Stromal cell of bone marrow (primary cell): ENCODE measurements around the gene VPS29.
"Not testable (repeated sequence)": the region's sequence is repeated elsewhere in the genome, so short reads cannot be mapped to it uniquely, and the experiment has no call there.

ENCODE experiments used
- DNase-seq: peaks from one replicate; pipeline ENCODE4 v3.0.0-alpha.2; 2012; ENCODE audit warnings: low read depth

Gene VPS29

DNA sequence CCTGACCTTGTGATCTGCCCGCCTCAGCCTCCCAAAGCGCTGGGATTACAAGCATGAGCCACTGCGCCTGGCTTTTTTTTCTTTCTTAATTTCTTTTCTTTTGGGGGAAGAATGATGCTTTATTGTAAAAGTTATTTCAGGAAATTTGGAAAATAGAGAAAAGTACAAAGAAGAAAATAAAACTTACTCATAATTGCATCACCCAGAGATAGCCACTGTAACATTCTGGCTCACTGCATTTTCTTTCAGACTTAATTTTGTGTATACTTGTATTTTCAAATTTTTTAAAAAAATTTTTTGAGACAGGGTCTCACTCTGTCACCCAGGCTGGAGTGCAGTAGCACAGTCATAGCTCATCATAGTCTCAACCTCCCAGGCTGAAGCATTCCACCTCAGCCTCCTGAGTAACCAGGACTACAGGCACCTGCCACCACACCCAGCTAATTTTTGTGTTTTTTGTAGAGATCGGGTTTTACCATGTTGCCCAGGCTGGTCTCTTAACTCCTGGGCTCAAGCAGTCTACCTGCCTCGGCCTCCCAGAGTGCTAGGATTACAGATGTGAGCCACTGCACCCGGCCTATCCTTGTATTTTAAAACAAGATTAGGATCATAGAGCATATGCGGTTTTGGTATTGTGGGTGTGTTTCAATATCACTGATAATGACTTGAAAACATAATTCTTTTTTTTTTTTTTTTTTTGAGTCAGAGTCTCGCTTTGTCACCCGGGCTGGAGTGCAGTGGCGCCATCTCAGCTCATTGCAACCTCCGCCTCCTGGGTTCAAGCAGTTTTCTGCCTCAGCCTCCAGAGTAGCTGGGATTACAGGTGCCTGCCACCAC is 19.2 kb upstream of the VPS29 start:
- DNase-seq: not testable (repeated sequence)

DNA sequence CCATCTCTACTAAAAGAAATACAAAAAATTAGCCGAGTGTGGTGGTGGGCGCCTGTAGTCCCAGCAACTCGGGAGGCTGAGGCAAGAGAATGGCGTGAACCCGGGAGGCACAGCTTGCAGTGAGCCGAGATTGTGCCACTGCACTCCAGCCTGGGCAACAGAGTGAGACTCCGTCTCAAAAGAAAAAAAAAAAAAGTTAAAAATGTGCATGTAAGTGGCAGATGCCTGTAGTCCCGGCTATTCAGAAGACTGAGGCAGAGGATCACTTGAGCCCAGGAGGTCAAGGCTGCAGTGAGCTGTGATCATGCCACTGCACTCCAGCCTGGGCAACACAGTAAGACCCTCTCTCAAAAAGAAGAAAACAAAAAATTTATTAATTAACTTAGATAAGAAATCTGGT is 16.1 kb upstream of the VPS29 start:
- not testable (repeated sequence) for DNase-seq

- no peak for DNase-seq
Observed at GRCh38 chr12:110516995-110517394, 15.1 kb upstream of the VPS29 start.

DNA sequence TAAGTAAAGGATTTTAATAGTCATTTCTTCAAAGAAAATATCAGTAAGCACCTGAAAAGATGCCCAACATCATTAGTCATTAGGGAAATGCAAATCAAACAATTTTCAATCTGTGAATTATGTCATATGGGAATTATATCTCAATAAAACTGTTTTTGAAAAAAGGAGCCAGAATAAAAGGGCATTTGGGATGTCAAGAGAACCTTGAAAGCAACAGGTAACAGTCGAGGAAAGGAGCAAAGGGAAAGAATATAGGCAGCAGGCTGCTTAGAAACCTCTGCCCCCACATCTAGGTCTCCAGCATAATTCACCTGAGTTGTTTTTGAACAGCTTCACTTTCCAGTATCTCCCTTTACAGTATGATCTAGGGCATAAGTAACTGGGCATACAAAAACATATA is 12.5 kb upstream of the VPS29 start:
- no peak for DNase-seq

- no peak for DNase-seq
Observed at GRCh38 chr12:110513842-110514241, 11.9 kb upstream of the VPS29 start.

GRCh38 chr12:110508071-110508586 is 6.2 kb upstream of the VPS29 start:
- DNase-seq: no peak

DNA sequence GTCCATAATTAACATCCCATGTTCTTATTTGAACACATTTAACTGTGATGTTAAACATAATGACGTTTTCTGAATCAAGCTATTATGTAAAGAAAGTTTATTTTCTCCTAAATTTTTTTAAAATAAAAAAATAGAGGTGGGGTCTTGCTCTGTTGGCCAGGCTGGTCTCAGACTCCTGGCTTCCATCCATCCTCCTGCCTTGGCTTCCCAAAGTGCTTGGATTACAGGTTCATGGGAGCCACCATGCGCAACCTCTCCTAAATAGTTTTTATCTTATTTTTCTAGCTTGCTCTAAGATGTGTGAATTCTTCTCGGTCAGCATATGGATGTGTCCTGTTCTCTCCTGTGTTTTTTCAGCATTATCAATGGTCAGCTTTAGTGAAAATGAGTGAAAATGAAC is 3.4 kb upstream of the VPS29 start:
- DNase-seq: no peak

- no peak for DNase-seq
Observed at GRCh38 chr12:110503432-110503831, 1.5 kb upstream of the VPS29 start.

DNA sequence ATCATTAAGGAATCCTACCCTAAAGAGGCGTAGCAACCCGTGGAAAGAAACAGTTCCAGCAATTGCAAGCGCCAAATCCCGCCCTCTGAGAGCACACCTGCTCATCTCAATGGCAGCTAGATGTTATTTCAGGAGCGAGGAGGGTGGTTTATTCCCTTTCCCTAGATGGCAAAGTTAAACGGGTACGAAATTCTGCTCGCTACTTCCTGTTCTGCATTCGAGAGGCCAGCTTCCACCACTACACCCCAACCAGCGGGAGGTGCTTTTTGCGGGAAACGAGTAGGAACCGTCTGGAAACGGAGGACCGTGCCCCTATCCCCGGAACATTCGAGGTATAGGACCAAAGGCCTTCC is 536 bp downstream of the VPS29 start:
- DNase-seq: peak; percentile 9

DNA sequence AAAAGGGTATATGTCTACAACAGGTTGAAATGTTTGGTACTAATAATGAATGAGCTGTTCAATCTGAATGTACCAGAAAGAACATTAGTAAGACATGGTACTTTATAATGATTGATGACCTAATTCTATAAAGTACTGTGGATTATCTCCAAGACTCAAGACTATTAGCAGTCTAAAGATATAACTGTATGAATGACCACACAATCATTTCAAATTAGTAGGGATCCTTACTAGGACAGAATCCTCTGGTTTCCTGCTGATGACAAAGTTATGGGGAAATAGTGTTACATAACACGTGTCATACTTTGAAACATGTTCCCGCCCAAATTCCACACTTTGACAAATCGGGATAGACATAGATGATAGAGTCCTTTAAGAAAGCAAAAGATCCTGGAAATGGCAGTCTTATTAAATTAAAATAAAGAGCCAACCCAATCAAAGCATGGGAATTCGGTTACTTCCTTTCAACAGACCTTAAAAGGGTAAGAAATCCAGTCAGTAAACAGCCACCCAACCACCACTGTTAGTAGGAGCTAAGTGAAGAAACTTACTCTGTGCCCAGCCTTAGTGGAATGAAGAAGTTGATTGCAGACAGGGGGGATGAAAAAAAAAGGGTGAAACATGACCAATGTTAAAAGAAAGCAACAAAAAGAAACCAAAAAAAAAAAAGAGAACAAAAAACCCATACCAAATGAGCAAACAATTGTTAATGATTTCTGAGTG is 2.8 kb downstream of the VPS29 start:
- DNase-seq: peak; percentile 27

DNA sequence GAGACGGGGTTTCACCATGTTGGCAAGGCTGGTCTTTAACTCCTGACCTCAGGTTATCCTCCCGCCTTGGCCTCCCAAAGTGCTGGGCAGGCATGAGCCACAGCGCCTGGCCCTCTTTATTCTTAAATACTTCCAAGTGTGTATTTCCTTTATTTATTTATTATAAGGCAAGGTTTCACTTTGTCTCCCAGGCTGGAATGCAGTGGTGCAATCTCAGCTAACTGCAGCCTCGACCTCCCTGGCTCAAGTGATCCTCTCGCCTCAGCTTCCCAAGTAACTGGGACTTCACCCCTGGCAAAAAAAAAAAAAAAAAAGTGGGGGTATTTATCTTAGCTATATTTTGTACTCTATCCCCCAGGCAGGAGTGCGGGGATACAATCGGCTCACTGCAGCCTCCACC is 26.5 kb downstream of the VPS29 start:
- no peak for DNase-seq

- DNase-seq: peak; percentile 97
Observed at GRCh38 chr12:110468214-110469048, 33.5 kb downstream of the VPS29 start, which contains the start of the genes FAM216A and GPN3. TSS of gene FAM216A (plus strand) at chr12:110468845. CDS start at chr12:110468876, 31 bp downstream. TSS of gene GPN3 (minus strand) at chr12:110468257. CDS start at chr12:110468203, 54 bp downstream.

GRCh38 chr12:110467847-110468213 is 34.1 kb downstream of the VPS29 start:
- DNase-seq: no peak

- DNase-seq: no peak
Observed at GRCh38 chr12:110466791-110467190, 35.1 kb downstream of the VPS29 start.

- DNase-seq: not testable (repeated sequence)
Observed at GRCh38 chr12:110465765-110466164, 36.1 kb downstream of the VPS29 start.

- DNase-seq: no peak
Observed at GRCh38 chr12:110465024-110465423, 36.9 kb downstream of the VPS29 start.

GRCh38 chr12:110461189-110461588 is 40.7 kb downstream of the VPS29 start:
- not testable (repeated sequence) for DNase-seq

DNA sequence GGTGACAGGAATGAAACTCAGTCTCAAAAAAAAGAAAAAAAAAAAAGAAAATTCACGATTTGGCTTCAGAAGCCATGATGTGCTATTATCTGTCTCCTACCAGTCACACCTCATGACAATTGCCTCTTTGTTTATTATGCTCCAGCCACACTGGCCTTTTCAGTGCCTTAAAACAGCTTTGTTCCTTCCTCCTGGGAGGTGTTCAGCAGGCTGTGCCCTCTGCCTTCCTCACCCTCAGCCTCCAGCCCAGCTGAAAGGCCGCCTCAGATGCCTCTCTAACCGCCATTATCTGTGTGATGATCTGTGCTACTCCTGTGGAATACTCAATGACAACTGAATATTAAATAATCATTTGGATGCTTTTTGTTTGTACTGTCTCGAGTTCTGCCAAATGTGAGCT is 43.2 kb downstream of the VPS29 start:
- no peak for DNase-seq

DNA sequence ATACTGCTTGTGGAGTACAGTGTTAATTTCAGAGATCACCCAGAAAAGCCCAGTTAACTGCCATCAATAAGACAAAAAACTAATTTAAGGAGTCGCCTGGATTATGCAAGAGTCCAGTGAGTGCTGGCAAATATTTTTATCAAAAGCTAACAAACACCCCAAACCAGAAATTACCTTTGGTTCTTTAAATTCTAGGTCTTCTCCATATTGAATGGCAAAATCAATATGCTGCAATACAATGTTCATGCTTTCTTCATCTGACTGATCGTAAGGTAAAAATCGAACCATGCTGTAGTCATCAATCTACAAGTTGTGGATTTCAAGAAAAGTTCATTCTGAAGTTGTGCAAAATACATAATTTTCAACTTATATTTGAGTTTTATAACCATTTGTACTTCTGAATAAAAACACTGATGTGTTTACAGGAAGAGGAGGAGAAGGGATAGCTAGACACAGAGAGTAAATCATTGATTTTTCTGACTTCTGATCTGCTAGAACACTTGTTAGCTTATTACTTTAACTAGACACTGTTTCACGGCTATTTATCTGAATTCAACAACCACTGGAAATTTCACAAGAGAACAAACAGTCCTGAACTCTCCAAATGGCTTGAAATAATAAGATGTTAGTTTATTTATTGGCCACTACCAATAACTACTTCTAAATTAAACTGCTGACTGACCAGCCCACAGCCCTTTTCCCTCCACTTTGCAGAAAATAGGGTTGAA is 48.2 kb downstream of the VPS29 start:
- DNase-seq: no peak

- no peak for DNase-seq
Observed at GRCh38 chr12:110451263-110451662, 50.6 kb downstream of the VPS29 start.

GRCh38 chr12:110449799-110450497 is 52.0 kb downstream of the VPS29 start, which contains the start of gene ARPC3:
TSS of gene ARPC3 (minus strand) at chr12:110450337. CDS start at chr12:110450260, 77 bp downstream.
- peak; percentile 87 for DNase-seq
